ENCODE data around the gene ARMC3.

Gene ARMC3

DNA sequence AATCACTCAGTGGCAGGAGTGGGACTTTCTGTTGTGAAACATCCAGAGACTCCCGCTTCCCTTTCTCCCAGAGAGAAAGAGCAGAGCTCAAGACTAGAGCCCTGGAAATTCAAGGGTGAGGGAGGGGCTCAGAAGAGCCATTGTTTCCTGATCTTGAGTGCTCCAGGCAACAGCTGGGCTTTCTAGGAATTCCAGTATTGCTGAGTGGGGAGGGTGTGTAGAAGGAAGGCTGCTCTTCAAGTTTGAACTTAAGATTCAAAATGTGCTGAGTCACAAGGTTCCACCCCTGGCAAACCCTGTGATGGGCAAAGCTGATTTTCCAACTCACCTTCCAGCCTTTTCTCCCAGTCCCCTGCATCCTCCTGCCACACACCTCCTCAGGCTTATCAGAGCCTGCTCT, 125.2 kb downstream of the ARMC3 start:
- DNase-seq (ENCODE audit: low read depth) = no peak
- TF ChIP-seq CTCF (conservative IDR thresholded peaks at IDR 0.05; ENCODE audit: low read length) = no peak
- no peak overlapping the region for H3K4me3 ChIP-seq (ENCODE audit: low read length)

DNA sequence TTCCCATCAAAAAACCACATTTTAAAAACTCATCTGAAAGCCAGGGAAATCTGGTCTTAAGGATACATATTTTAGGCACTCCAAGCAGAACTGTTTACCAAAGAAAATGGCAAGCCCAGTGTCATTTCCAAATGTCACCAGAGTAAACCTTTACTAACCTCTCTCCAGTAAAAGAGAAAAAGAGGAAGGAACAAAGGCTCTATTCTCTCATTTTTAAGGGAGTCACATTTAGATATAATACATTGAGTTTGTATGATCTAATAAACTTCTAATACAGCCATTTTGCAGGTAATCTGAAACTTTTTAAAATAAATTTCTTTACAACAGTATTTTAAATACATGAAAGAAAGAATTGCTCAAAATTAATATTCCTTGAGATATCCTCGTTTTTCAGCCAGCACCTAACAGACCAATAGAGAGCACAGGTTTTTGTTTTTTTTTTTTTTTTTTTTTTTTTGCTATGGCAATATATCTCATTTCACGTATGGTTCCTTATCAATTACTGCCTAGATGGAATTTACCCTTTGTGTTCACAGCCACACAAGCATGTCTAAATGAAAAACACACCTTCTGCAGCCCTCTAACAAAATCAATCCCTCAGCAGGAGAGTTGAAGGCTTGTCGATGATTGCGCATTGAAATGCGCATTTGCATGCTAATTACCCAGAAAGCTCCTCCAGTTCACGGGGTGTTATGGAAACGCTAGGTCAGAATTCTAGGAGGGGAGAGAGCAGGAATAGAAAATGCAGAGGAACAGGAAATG, 127.8 kb downstream of the ARMC3 start:
- DNase-seq (ENCODE audit: low read depth) = no peak
- no peak overlapping the region for H3K4me3 ChIP-seq (ENCODE audit: low read length)
- no peak for TF ChIP-seq CTCF (conservative IDR thresholded peaks at IDR 0.05; ENCODE audit: low read length)

GRCh38 chr10:23056186-23056579, 128.3 kb downstream of the ARMC3 start:
- TF ChIP-seq CTCF (conservative IDR thresholded peaks at IDR 0.05; ENCODE audit: low read length) = no peak
- no peak for DNase-seq (ENCODE audit: low read depth)
- H3K4me3 ChIP-seq (ENCODE audit: low read length) = no peak overlapping the region

DNA sequence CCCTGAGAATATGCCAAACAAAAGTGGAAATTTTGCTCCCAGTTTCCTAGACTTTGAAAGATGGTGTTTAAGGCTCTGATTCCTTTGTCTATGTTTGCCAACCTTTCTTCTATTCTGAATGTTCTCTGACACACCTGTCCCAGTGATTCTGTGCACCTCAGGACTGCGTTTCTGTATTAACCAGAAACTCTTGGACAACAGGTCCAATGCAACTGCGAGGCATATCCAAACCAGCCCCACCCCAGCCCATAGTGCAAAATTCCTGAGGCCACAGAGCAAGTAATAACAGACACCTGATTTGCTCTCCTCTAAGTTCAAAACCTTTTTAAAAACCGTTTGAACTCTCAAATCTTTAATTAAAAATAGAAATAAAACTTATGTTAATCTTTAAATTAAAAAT, 130.5 kb downstream of the ARMC3 start:
- H3K4me3 ChIP-seq (ENCODE audit: low read length) = no peak overlapping the region
- no peak for TF ChIP-seq CTCF (conservative IDR thresholded peaks at IDR 0.05; ENCODE audit: low read length)
- no peak for DNase-seq (ENCODE audit: low read depth)

- DNase-seq (ENCODE audit: low read depth) = no peak
Observed at GRCh38 chr10:23060918-23061317, 133.1 kb downstream of the ARMC3 start.

DNA sequence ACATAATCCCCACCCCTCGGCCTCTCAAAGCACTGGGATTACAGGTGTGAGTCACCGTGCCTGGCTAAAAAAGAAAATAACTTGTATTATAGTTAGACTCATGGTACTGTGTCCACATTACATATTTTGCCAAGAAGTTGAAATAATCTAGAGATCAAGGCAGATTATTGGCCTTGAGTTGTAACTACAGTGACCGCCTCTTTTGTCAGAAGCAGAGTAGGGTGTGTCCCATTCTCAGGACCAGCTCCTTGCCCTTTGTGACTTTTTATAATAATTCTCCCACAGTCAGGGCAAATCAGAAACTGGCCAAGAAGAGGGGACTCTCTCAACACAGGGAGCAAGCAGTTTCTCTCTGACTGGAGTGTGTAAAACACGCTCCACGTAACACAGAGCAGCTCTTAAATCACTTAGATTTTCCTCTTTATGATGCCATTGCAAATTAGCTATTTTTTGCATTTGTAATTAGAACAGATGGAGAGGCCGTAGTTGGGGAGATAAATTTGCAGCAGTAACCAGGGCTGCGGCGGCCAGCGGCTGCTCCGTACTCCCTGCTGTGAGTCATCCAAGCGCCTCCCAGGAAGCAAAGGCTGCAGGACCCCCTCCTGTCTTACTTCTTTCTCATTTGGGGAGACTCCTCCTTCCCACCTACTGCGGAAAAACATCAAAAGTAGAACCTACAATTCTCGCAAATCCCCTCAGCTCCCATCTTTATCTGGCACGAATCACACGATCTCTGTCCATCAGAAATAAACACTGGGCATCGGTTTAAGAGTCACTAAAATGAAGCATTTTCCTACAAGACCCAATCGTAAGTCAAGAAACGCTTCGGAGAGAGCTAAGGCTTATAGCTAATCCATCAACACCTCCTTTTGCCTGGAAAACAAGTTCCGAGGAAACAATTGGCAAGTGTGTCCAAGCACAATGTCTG, 135.5 kb downstream of the ARMC3 start:
- H3K4me3 ChIP-seq (ENCODE audit: low read length) = no peak overlapping the region
- no peak for TF ChIP-seq CTCF (conservative IDR thresholded peaks at IDR 0.05; ENCODE audit: low read length)
- peak; percentile 20 for DNase-seq (ENCODE audit: low read depth)

More at GRCh38 chr10:23060918-23061317, 133.1 kb downstream of the ARMC3 start:
- no peak for TF ChIP-seq CTCF (conservative IDR thresholded peaks at IDR 0.05; ENCODE audit: low read length)
- no peak overlapping the region for H3K4me3 ChIP-seq (ENCODE audit: low read length)

Measured in AG10803 (cell line).